Measurements from ENCODE around the gene HES4.

DNA sequence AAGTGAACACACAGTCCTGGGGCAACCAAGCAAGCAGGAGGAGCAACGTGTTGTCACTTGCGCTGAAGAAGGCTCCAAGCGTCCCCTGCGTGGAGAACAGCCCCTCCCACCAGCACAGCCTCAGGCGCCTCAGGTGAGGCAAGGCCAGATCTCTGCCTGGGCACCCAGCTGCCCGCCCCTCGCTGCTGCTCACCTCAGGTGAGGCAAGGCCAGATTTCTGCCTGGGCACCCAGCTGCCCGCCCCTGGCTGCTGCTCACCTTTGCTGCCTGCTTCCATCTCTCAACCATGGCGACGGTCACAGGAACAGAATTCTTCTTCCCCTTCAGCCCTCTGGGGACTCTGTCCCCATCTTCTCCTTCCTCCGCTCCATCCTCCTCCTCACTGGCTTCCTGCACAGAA is 43.3 kb downstream of the HES4 start:
- TF ChIP-seq, protein P1, sequence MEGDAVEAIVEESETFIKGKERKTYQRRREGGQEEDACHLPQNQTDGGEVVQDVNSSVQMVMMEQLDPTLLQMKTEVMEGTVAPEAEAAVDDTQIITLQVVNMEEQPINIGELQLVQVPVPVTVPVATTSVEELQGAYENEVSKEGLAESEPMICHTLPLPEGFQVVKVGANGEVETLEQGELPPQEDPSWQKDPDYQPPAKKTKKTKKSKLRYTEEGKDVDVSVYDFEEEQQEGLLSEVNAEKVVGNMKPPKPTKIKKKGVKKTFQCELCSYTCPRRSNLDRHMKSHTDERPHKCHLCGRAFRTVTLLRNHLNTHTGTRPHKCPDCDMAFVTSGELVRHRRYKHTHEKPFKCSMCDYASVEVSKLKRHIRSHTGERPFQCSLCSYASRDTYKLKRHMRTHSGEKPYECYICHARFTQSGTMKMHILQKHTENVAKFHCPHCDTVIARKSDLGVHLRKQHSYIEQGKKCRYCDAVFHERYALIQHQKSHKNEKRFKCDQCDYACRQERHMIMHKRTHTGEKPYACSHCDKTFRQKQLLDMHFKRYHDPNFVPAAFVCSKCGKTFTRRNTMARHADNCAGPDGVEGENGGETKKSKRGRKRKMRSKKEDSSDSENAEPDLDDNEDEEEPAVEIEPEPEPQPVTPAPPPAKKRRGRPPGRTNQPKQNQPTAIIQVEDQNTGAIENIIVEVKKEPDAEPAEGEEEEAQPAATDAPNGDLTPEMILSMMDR (tag by site-specific recombination; IDR thresholded peaks at IDR 0.05), result no peak
- TF ChIP-seq SALL2 (tag by site-specific recombination; IDR thresholded peaks at IDR 0.05; ENCODE audit: borderline replicate concordance) (no peak), ZNF549 (tag by site-specific recombination; IDR thresholded peaks at IDR 0.05) (no peak), ZEB2 (tag by site-specific recombination; IDR thresholded peaks at IDR 0.05) (no peak)

Data from HEK293 (cell line).